ENCODE data around the gene CORIN.

GRCh38 chr4:47801481-47802002 lies 36.3 kb downstream of the CORIN start:
- TF ChIP-seq POLR2AphosphoS5 (IDR thresholded peaks at IDR 0.05; ENCODE audit: insufficient read depth, low read depth, low read length) (no peak), POLR2A (IDR thresholded peaks at IDR 0.05; ENCODE audit: low read depth, low read length) (no peak)
- TF ChIP-seq, protein P1, sequence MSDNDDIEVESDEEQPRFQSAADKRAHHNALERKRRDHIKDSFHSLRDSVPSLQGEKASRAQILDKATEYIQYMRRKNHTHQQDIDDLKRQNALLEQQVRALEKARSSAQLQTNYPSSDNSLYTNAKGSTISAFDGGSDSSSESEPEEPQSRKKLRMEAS (IDR thresholded peaks at IDR 0.05; ENCODE audit: insufficient read depth, insufficient read length), result no peak
- TF ChIP-seq, protein P2, sequence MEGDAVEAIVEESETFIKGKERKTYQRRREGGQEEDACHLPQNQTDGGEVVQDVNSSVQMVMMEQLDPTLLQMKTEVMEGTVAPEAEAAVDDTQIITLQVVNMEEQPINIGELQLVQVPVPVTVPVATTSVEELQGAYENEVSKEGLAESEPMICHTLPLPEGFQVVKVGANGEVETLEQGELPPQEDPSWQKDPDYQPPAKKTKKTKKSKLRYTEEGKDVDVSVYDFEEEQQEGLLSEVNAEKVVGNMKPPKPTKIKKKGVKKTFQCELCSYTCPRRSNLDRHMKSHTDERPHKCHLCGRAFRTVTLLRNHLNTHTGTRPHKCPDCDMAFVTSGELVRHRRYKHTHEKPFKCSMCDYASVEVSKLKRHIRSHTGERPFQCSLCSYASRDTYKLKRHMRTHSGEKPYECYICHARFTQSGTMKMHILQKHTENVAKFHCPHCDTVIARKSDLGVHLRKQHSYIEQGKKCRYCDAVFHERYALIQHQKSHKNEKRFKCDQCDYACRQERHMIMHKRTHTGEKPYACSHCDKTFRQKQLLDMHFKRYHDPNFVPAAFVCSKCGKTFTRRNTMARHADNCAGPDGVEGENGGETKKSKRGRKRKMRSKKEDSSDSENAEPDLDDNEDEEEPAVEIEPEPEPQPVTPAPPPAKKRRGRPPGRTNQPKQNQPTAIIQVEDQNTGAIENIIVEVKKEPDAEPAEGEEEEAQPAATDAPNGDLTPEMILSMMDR (IDR thresholded peaks at IDR 0.05; ENCODE audit: extremely low read depth in 1 of 2, insufficient read depth in 1 of 2, low read depth in 1 of 2, low read length in 2 of 2), result no peak
